Measurements from ENCODE around the gene OR7G2.
"Not testable (repeated sequence)": the region's sequence is repeated elsewhere in the genome, so short reads cannot be mapped to it uniquely, and the experiment has no call there.

Gene OR7G2

DNA sequence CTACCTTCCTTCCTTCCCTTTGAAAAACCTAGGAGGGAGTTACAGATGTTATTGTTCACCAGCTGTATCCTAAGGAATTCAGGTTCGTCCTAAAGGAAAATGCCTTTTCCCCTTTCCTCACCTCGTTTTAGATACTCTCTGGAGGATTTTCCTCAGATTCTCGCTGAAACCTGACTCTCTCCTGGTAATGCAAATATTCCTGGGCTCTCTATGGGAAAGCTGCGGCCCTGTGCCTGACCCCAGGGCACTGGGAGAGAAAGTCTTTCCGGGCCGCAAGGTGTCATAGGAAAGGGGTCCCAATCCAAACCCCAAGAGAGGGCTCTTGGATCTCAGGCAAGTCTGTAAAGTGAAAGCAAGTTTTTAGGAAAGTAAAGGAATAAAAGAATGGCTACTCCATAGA, 33.5 kb downstream of the OR7G2 start:
- DNase-seq = no peak

DNA sequence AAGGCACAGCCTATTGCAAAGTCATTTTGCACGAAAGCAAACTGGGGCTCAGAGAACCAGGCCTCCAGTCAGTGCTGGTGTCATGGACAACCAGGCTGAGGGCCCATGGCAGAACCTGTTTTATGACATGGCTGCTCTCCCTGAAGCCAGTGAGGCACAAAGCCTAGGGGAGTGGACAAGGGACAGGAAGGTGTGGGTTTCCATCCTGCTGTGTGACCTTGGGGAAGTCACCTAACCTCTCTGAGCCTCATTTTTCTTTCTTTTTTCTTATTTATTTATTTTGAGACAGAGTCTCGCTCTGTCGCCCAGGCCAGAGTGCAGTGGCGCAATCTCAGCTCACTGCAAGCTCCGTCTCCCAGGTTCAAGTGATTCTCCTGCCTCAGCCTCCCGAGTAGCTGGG, 35.6 kb downstream of the OR7G2 start:
- not testable (repeated sequence) for DNase-seq

DNA sequence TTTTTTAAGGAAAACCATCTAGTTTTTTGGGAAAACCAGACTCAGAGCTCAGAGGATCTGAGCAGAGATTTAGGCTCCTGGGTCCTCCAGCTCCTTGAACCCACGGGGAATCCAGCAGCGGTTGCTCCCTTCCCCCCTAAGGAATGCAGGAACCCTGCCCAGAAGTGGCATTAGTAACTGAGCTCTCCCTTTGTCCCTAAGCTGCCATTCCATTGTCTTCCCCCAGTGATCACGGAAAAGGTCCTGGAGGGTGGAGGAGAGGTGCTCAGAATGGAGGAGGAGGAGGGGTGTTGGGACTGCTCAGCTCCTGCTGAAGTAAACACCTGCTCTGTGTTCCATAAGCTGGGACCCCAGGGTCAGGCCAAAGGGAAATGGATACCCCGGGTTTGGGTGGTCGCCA, 37.2 kb downstream of the OR7G2 start:
- DNase-seq = no peak

DNA sequence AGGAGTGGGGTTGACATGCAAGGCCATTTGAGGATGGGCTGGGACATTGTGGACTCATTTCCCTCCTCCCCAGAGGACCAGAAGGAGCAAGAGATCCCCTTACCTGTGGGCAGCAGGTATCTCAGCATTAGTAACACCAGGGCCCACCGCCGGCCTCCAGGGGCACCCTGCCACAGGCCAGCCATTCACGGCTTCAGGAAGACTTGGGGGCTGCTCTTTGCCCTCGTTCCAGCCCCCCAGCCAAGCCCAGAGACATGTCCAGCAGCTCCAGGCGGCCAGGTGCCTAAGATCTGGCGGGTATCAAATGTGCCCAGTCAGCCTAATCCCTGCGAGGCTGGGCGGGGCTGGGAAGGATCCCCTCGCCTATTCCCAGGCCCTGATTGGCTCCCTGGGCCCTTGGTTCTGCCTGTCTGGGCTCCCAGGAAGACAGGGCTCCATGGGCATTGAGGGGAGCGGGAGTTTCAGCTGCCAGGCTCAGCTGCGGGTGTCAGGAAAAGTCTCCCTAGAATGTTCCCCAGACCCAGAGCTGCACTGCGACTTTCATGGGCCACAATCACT, 41.7 kb downstream of the OR7G2 start:
- DNase-seq = no peak

DNA sequence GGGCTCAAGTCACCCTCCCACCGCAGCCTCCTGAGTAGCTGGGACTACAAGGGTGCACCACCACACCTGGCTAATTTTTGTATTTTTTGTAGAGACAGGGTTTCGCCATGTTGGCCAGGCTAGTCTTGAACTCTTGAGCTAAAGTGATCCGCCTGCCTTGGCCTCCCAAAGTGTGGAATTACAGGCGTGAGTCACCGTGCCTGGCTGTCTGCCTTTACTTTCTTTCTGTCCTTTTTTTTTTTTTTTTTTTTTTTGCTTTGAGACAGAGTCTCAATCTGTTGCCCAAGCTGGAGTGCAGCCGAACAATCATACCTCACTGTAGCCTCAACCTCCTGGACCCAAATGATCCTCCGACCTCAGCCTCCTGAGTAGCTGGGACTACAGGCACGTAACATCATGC, 45.4 kb downstream of the OR7G2 start:
- DNase-seq = no peak

DNA sequence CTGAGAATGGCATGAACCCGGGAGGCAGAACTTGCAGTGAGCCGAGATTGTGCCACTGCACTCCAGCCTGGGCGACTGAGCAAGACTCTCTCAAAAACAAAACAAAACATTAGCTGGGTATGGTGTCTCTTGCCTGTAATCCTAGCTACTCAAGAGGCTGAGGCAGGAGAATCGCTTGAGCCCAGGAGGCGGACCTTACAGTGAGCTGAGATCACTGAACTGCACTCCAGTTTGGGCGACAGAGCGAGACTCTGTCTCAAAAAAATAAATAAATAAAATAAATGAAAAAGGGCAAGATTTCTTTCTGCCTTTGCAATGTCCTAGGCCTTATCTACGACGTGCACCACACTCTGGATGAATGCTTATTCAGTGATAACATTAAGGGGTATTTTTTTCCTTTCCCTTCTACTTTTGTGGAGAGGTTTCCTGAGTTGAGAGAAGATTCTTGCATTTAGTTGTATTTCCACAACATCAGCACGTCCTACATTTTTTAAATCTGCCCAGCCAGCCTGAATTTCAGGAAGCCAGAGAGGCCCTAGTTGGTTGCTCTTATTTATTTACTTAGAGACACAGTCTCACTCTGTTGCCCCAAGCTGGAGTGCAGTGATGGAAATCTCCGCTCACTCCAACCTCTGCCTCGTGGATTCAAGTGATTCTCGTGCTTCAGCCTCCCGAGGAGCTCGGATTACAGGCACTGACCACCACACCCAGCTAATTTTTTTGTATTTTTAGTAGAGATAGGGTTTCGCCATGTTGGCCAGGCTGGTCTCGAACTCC, 46.5 kb downstream of the OR7G2 start:
- DNase-seq = no peak

DNA sequence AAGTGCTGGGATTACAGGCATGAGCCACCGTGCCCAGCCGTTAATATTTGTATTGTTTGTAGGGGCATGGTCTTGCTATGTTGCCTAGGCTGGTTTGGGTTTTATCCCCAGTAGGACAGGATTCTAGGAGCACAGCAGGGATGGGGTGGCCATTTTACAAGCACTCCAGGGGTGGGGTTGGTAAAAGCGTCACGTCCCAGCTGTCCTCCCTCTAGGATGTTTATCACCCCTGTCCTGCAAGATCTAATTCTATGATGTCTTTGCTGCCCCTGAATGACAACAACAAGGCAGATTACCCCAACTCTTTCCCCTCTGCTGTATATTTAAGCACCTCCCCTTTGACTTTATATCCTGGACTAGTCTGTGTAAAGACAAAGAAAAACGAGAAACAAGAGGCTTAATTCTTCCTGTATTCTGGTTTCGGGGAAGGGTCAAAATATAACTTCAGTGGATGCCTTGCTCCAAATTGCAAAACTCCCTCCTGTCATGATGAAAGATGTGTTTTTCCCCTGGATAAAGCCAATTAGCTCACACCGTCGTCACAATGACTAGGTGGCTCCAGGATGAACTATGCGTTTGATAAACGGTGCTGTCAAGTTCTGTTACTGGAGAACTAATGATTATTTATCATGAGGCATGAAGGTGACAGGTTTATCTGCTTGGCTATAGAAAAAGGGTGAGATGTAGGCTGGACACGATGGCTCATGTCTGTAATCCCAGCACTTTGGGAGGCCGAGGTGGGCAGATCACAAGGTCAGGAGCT, 48.2 kb downstream of the OR7G2 start:
- no peak for DNase-seq

DNA sequence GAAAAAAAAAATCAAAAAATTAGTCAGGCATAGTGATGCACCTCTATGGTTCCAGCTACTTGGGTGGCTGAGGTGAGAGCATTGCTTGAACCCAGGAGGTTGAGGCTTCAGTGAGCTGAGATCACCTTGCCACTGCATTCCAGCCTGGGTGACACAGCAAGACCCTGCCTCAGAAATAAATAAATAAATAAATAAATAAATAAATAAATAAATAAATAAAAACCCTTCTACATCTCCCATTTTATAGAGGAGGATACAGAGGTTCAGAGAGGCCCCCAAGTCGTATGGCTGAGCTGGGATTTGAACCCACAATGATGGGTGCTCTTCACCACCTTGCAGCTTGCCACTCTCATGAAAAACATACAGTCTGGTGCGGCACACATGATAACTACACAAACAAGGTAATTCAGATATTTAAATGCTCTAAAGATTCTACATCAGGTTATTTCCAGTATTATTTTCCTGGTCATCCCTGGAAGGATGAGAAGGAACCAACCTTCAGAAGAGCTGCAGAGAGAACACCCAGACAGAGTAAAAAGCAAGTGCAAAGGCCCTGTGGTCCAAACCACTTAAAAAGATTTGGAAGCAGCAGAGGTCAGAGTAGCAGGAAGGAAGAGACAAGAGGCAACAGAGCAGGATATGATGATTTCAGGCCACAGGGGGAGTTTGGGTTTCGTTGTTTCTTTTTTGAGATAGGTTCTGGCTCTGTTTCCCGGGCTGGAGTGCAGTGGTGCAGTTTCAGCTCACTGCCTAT, 49.6 kb downstream of the OR7G2 start:
- DNase-seq = no peak

DNA sequence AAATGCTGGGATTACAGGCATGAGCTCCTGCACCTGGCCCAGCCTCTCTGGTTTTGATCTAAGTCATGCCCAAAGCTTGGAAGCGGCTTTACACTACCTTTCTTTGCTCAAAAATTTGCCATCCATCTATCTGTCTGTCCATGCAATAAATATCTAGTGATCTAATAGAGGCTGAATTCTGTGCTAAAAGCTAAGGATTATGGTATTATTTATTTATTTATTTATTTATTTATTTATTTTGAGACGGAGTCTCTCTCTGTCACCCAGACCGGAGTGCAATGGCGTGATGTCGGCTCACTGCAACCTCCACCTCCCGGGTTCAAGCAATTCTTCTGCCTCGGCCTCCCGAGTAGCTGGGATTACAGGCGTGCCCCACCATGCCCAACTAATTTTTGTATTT, 51.1 kb downstream of the OR7G2 start:
- not testable (repeated sequence) for DNase-seq

DNA sequence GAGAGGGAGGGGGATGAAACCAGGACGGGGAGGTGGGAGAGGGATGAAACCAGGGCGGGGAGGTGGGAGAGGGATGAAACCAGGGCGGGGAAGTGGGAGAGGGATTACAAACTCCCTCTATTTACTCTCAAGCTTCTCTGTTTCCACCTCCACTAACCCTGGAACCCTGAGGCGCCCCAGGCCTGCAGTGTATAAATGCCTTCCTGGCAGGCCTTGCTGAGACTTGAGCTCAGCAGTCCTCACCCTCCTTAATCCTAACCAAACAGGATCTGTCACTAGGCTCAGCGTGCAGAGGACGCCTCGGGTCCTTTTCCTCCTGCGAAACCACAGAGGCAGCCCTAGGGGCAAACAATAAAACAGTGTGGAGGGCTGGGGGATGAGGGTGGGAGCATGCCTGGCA, 52.5 kb downstream of the OR7G2 start:
- no peak for DNase-seq

DNA sequence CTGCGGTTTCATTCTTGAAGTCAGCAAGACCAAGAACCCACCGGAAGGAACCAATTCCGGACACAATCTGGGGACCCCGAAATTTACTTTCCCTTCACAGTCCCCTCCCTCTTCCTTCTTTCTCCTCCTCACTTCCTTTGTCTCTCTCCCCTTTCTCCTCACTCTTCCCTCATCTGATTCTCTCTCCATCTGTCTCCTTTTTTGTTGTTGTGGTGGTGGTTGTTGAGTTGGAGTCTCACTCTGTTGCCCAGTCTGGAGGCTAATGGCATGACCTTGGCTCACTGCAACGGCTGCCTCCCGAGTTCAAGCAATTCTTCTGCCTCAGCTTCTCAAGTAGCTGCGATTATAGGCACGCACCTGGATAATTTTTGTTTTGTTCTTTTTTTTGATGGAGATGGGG, 53.1 kb downstream of the OR7G2 start:
- no peak for DNase-seq

DNA sequence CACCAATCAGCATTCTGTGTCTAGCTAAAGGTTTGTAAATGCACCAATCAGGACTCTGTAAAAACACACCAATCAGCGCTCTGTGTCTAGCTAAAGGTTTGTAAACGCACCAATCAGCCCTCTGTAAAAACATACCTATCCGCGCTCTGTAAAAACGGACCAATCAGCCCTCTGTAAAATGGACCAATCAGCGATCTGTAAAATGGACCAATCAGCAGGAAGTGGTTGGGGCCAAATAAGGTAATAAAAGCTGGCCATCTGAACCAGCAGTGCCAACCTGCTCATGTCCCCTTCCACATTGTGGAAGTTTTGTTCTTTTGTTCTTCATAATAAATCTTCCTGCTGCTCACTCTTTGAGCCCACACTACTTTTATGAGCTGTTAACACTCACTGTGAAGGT, 53.6 kb downstream of the OR7G2 start:
- DNase-seq = not testable (repeated sequence)

DNA sequence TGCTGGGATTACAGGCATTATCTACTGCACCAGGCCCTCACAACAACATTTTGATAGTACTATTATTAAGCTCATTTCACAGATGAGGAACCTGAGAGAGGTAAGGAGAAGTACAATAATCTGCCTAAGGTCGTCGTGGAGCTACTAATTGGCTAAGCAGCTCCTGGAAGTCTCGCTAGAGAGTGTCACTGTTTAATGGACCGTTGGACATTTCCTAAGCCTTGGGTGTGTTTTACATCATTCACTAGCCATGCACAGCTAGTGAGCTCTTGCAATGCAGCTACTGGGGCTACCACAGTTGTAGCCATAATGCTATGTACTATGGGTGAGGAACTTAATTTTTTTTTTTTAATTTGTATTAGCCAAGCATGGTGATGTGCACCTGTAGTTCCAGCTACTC, 54.4 kb downstream of the OR7G2 start:
- DNase-seq = no peak

Measured in fibroblast of skin of scalp (primary cell).